ENCODE results near the gene CLEC17A. TPM values are rescaled to one million over a fixed set of nuclear protein-coding genes. Genes with fewer than 3 reads are reported as not detected.

The CLEC17A gene
- total and polyA plus RNA-seq, 2 experiments from 2014 or later = not detected

DNA sequence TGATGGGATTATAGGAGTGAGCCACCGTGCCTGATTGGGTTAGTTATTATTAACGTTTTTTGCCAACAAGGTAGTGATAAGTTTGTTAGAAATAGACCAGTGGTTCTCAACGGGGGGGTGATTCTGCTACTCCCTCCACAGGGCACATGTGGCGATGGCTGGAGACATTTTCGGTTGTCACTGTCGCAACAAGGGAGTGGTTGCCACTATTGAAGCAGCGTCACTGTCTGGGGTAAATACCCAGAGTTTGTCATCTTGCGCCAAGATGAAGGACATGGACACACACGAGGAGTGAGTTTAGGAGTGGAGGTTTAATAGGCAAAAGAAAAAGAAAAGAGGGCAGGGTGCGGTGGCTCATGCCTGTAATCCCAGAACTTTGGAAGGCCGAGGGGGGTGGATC lies 72.8 kb downstream of the CLEC17A start:
- TF ChIP-seq EZH2 (IDR thresholded peaks at IDR 0.05; ENCODE audit: insufficient read depth, poor library complexity, severe bottlenecking) (no peak), EZH2phosphoT487 (IDR thresholded peaks at IDR 0.05; ENCODE audit: insufficient read depth, low read depth) (no peak)
- H3K4me1 ChIP-seq (ENCODE audit: insufficient read depth) = no peaks in the 10 kb centered on the region
- WGBS, 2 experiments (ENCODE audit: low coverage in 1 of 2, low lambda C conversion rate in 2 of 2, missing lambda C conversion rate in 2 of 2) = 45 to 48% methylated on average over 11 of the region's 11 CpGs
- H3K36me3 ChIP-seq (ENCODE audit: low read depth) = no peaks in the 10 kb centered on the region
- in situ Hi-C loops (cut with MboI) = no loop called here
- no peak overlapping the region for H3K4me3 ChIP-seq
- H3K9ac ChIP-seq = no peak overlapping the region
- no peaks in the 10 kb centered on the region for H4K20me1 ChIP-seq (ENCODE audit: insufficient read depth)
- H3K9me3 ChIP-seq (ENCODE audit: low read depth) = no peaks in the 10 kb centered on the region
- no peak overlapping the region for H3K4me2 ChIP-seq (ENCODE audit: unreplicated experiment)
- no peaks in the 10 kb centered on the region for H3K79me2 ChIP-seq (ENCODE audit: insufficient read depth)
- no peaks in the 10 kb centered on the region for H3K9me2 ChIP-seq (ENCODE audit: insufficient read depth)
- no peak overlapping the region for H3K27ac ChIP-seq
- DNase-seq = no peak
- H3K27me3 ChIP-seq (replicated peaks; ENCODE audit: insufficient read depth) = no peaks in the 10 kb centered on the region
- no peaks in the 10 kb centered on the region for H3F3A ChIP-seq (ENCODE audit: insufficient read depth)
- no peak overlapping the region for H2AFZ ChIP-seq

DNA sequence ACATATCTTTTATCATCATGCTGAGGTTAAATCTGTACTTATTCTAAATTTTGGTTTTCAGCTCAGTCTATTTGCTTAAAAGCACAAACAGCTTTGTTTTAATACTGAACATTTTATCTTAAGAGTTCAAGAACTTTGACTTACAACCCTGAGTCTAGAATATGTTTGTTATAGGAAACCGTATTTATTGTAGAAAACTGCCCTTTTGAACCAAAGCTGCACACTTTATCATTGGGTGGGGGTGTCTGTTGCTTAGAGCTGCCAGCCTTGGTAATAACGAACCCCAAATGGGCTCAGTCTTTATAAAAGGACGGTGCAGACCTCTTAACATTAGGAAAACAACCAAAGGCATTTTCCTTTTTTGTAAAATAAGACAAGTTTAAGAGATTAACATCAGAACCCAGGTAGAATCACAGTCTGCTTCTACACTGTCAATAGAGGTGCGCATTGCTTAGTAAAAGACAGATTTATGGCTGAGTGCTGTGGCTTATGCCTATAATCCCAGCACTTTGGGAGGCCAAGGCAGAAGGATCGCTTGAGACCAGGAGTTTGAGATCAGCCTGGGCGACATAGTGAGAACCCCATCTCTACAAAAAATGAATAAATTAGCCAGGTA lies 77.1 kb downstream of the CLEC17A start:
- 22 to 24% methylated on average over 6 of the region's 6 CpGs for WGBS, 2 experiments (ENCODE audit: low coverage in 1 of 2, low lambda C conversion rate in 2 of 2, missing lambda C conversion rate in 2 of 2)
- TF ChIP-seq EZH2phosphoT487 (IDR thresholded peaks at IDR 0.05; ENCODE audit: insufficient read depth, low read depth) (no peak), EZH2 (IDR thresholded peaks at IDR 0.05; ENCODE audit: insufficient read depth, poor library complexity, severe bottlenecking) (no peak)
- no peaks in the 10 kb centered on the region for H3K79me2 ChIP-seq (ENCODE audit: insufficient read depth)
- no peak overlapping the region for H3K4me3 ChIP-seq
- H3F3A ChIP-seq (ENCODE audit: insufficient read depth) = no peaks in the 10 kb centered on the region
- DNase-seq = no peak
- no peaks in the 10 kb centered on the region for H4K20me1 ChIP-seq (ENCODE audit: insufficient read depth)
- H3K27ac ChIP-seq = no peak overlapping the region
- no peaks in the 10 kb centered on the region for H3K27me3 ChIP-seq (replicated peaks; ENCODE audit: insufficient read depth)
- no peaks in the 10 kb centered on the region for H3K9me2 ChIP-seq (ENCODE audit: insufficient read depth)
- H3K36me3 ChIP-seq (ENCODE audit: low read depth) = no peaks in the 10 kb centered on the region
- H3K9me3 ChIP-seq (ENCODE audit: low read depth) = no peaks in the 10 kb centered on the region
- H3K9ac ChIP-seq = no peak overlapping the region
- no peaks in the 10 kb centered on the region for H3K4me1 ChIP-seq (ENCODE audit: insufficient read depth)
- H3K4me2 ChIP-seq (ENCODE audit: unreplicated experiment) = no peak overlapping the region
- H2AFZ ChIP-seq = no peak overlapping the region
- in situ Hi-C loops (cut with MboI) = no loop called here

DNA sequence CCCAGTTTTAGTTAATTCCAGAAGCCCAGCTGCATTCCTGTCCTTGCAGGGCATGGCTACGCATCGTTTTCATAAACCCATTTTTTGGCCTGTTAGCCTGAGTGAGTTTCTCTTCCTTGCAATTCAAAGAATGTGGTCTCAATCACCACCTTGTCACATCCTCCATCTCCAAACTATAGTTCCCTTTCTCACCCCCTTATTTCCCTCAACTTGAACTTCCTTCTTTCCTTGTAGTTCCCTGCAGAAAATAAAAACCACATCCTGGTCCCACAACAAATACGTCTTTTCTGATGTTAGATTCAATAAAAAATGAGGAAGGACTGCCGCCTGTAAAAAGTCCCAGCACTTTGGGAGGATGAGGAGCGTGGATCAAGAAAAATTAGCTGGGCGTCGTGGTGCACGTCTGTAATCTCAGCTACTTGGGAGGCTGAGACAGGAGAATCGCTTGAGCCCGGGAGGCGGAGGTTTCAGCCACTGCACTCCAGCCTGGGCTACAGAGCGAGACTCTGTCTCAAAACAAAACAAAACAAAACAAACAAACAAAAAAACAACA lies 78.6 kb downstream of the CLEC17A start:
- Histone ChIP-seq H3K27me3 (replicated peaks; ENCODE audit: insufficient read depth) (no peaks in the 10 kb centered on the region), H3F3A (ENCODE audit: insufficient read depth) (no peaks in the 10 kb centered on the region), H3K9ac (no peak overlapping the region), H3K9me3 (ENCODE audit: low read depth) (no peaks in the 10 kb centered on the region), H4K20me1 (ENCODE audit: insufficient read depth) (no peaks in the 10 kb centered on the region), H3K9me2 (ENCODE audit: insufficient read depth) (no peaks in the 10 kb centered on the region), H3K79me2 (ENCODE audit: insufficient read depth) (no peaks in the 10 kb centered on the region), H3K27ac (no peak overlapping the region), H3K4me1 (ENCODE audit: insufficient read depth) (no peaks in the 10 kb centered on the region), H3K4me2 (ENCODE audit: unreplicated experiment) (no peak overlapping the region), H3K36me3 (ENCODE audit: low read depth) (no peaks in the 10 kb centered on the region), H2AFZ (no peak overlapping the region), H3K4me3 (no peak overlapping the region)
- 26 to 33% methylated on average over 12 of the region's 12 CpGs for WGBS, 2 experiments (ENCODE audit: low coverage in 1 of 2, low lambda C conversion rate in 2 of 2, missing lambda C conversion rate in 2 of 2)
- in situ Hi-C loops (cut with MboI) = no loop called here
- DNase-seq = no peak
- TF ChIP-seq EZH2phosphoT487 (IDR thresholded peaks at IDR 0.05; ENCODE audit: insufficient read depth, low read depth) = no peak
- TF ChIP-seq EZH2 (IDR thresholded peaks at IDR 0.05; ENCODE audit: insufficient read depth, poor library complexity, severe bottlenecking) = no peak

Small RNA genes within 50 kb of the gene (small RNA-seq; reads per million reads assigned to genes)
- gene AC022149.2 (ENCODE audit: low read depth, low replicate concordance) = not detected
- gene RN7SL842P (ENCODE audit: low read depth, low replicate concordance) = not detected

Other genes starting within 250 kb of the CLEC17A start
- gene ADGRE5, start 201.6 kb upstream of the CLEC17A start, total RNA-seq (2014; rRNA removed; shearing (Covaris generic)) = 28.5 and 56.6 TPM in 2 replicates
- 56.6 and 58.4 TPM in 2 replicates for gene ADGRE5, start 201.6 kb upstream of the CLEC17A start, polyA plus RNA-seq (2016; fragmentation: Nextera tagmentation; extraction: Ambion mirVana)
- 47.2 and 55.9 TPM in 2 replicates for gene DDX39A, start 163.7 kb upstream of the CLEC17A start, total RNA-seq (2014; rRNA removed; shearing (Covaris generic))
- 57.7 and 58.7 TPM in 2 replicates for gene DDX39A, start 163.7 kb upstream of the CLEC17A start, polyA plus RNA-seq (2016; fragmentation: Nextera tagmentation; extraction: Ambion mirVana)
- 128 and 139 TPM in 2 replicates for gene PKN1, start 149.8 kb upstream of the CLEC17A start, total RNA-seq (2014; rRNA removed; shearing (Covaris generic))
- 47.2 and 56.4 TPM in 2 replicates for gene PKN1, start 149.8 kb upstream of the CLEC17A start, polyA plus RNA-seq (2016; fragmentation: Nextera tagmentation; extraction: Ambion mirVana)
- 0.22 and 2.5 TPM in 2 replicates for gene PTGER1, start 107.7 kb upstream of the CLEC17A start, total RNA-seq (2014; rRNA removed; shearing (Covaris generic))
- gene PTGER1, start 107.7 kb upstream of the CLEC17A start, polyA plus RNA-seq (2016; fragmentation: Nextera tagmentation; extraction: Ambion mirVana) = 0.79 and 0.80 TPM in 2 replicates
- 143 and 173 TPM in 2 replicates for gene GIPC1, start 87.0 kb upstream of the CLEC17A start, total RNA-seq (2014; rRNA removed; shearing (Covaris generic))
- gene GIPC1, start 87.0 kb upstream of the CLEC17A start, polyA plus RNA-seq (2016; fragmentation: Nextera tagmentation; extraction: Ambion mirVana) = 106 and 112 TPM in 2 replicates
- gene DNAJB1, start 64.7 kb upstream of the CLEC17A start, total RNA-seq (2014; rRNA removed; shearing (Covaris generic)) = 82.5 and 101 TPM in 2 replicates
- gene DNAJB1, start 64.7 kb upstream of the CLEC17A start, polyA plus RNA-seq (2016; fragmentation: Nextera tagmentation; extraction: Ambion mirVana) = 124 and 127 TPM in 2 replicates
- 38.8 and 40.1 TPM in 2 replicates for gene TECR, start 53.5 kb upstream of the CLEC17A start, total RNA-seq (2014; rRNA removed; shearing (Covaris generic))
- gene TECR, start 53.5 kb upstream of the CLEC17A start, polyA plus RNA-seq (2016; fragmentation: Nextera tagmentation; extraction: Ambion mirVana) = 129 and 132 TPM in 2 replicates
- 186 and 244 TPM in 2 replicates for gene NDUFB7, start 11.0 kb upstream of the CLEC17A start, total RNA-seq (2014; rRNA removed; shearing (Covaris generic))
- 316 and 336 TPM in 2 replicates for gene NDUFB7, start 11.0 kb upstream of the CLEC17A start, polyA plus RNA-seq (2016; fragmentation: Nextera tagmentation; extraction: Ambion mirVana)
- gene ADGRE3, start 91.8 kb downstream of the CLEC17A start, total RNA-seq (2014; rRNA removed; shearing (Covaris generic)) = not detected in 2 replicates
- not detected in 2 replicates for gene ADGRE3, start 91.8 kb downstream of the CLEC17A start, polyA plus RNA-seq (2016; fragmentation: Nextera tagmentation; extraction: Ambion mirVana)
- gene ZNF333, start 107.0 kb downstream of the CLEC17A start, total RNA-seq (2014; rRNA removed; shearing (Covaris generic)) = 20.4 and 26.3 TPM in 2 replicates
- 10.2 and 10.4 TPM in 2 replicates for gene ZNF333, start 107.0 kb downstream of the CLEC17A start, polyA plus RNA-seq (2016; fragmentation: Nextera tagmentation; extraction: Ambion mirVana)
- not detected in 2 replicates for gene ADGRE2, start 195.5 kb downstream of the CLEC17A start, total RNA-seq (2014; rRNA removed; shearing (Covaris generic))
- 0.05 and 0.28 TPM in 2 replicates for gene ADGRE2, start 195.5 kb downstream of the CLEC17A start, polyA plus RNA-seq (2016; fragmentation: Nextera tagmentation; extraction: Ambion mirVana)